Common myeloid progenitor, CD34-positive (primary cell): ENCODE data around the gene TM4SF18.

Experiments used
- CTCF ChIA-PET: fragments of 350-600 bp; sonication (Branson Sonifier 250); formaldehyde crosslinking; loops from one replicate; lab custom pipeline; 2021; ENCODE audit warnings: antibody characterized with exemption; lab: Charles Lee
- POLR2A ChIA-PET: fragments of 350-600 bp; sonication (Branson Sonifier 250); formaldehyde crosslinking; loops from one replicate; lab custom pipeline; 2021; ENCODE audit warnings: antibody characterized with exemption; lab: Charles Lee
- DNase-seq, 3 donors: peaks; one replicate each; pipeline versions ENCODE4 v3.0.0 to v3.0.0-alpha.2; 2013
- H3K27ac ChIP-seq, 2 experiments: 1 replicate in 1 of 2; 2 replicates in 1 of 2; pipeline ENCODE4 v1.7.0; 2013; ENCODE audit warnings: inconsistent platforms in 2 of 2, low read length in 2 of 2, mild to moderate bottlenecking in 2 of 2, low read depth in 1 of 2, moderate library complexity in 1 of 2; ENCODE audit not compliant: severe bottlenecking in 2 of 2, insufficient read depth in 1 of 2, poor library complexity in 1 of 2
- H3K27me3 ChIP-seq, 5 experiments: replicated peaks in 2 of 5; 1 replicate in 3 of 5; 2 replicates in 2 of 5; pipeline versions ENCODE4 v1.6.1 to v1.7.0; 2013; ENCODE audit warnings: low read length in 4 of 5, mild to moderate bottlenecking in 2 of 5, moderate library complexity in 2 of 5, inconsistent platforms in 1 of 5; ENCODE audit not compliant: insufficient read depth in 5 of 5, control insufficient read depth in 4 of 5
- H3K36me3 ChIP-seq, 4 experiments: 1 replicate in 2 of 4; 2 replicates in 2 of 4; pipeline versions ENCODE4 v1.6.1 to v1.7.0; 2013; ENCODE audit warnings: low read length in 3 of 4, control low read depth in 1 of 4, mild to moderate bottlenecking in 1 of 4; ENCODE audit not compliant: control insufficient read depth in 4 of 4, insufficient read depth in 4 of 4
- H3K4me1 ChIP-seq, 4 experiments: 1 replicate in 3 of 4; 2 replicates in 1 of 4; pipeline versions ENCODE4 v1.6.1 to v1.7.1; 2013; ENCODE audit warnings: low read length in 3 of 4, mild to moderate bottlenecking in 3 of 4, control low read depth in 1 of 4, inconsistent platforms in 1 of 4, moderate library complexity in 1 of 4; ENCODE audit not compliant: control insufficient read depth in 4 of 4, insufficient read depth in 4 of 4; ENCODE audit errors: control extremely low read depth in 1 of 4
- H3K4me3 ChIP-seq, 7 experiments: 1 replicate in 4 of 7; 2 replicates in 3 of 7; pipeline versions ENCODE4 v1.5.1 to v1.7.0; 2013; ENCODE audit warnings: mild to moderate bottlenecking in 7 of 7, low read length in 6 of 7, moderate library complexity in 6 of 7, inconsistent platforms in 2 of 7, low read depth in 2 of 7, control low read depth in 1 of 7; ENCODE audit not compliant: insufficient read depth in 4 of 7, control insufficient read depth in 1 of 7; ENCODE audit errors: extremely low read depth in 1 of 7
- H3K9me3 ChIP-seq, 5 experiments: 1 replicate in 4 of 5; 2 replicates in 1 of 5; pipeline versions ENCODE4 v1.6.1 to v1.7.1; 2013; ENCODE audit warnings: low read length in 4 of 5, mild to moderate bottlenecking in 2 of 5, inconsistent platforms in 1 of 5, low read depth in 1 of 5, moderate library complexity in 1 of 5; ENCODE audit not compliant: control insufficient read depth in 4 of 5, insufficient read depth in 2 of 5; ENCODE audit errors: control extremely low read depth in 1 of 5
- WGBS: methylation state at CpG from one replicate; pipeline ENCODE4 v1.1.5; 2013; ENCODE audit not compliant: insufficient coverage; 5-methylcytosine and 5-hydroxymethylcytosine counted together

Gene TM4SF18

DNA sequence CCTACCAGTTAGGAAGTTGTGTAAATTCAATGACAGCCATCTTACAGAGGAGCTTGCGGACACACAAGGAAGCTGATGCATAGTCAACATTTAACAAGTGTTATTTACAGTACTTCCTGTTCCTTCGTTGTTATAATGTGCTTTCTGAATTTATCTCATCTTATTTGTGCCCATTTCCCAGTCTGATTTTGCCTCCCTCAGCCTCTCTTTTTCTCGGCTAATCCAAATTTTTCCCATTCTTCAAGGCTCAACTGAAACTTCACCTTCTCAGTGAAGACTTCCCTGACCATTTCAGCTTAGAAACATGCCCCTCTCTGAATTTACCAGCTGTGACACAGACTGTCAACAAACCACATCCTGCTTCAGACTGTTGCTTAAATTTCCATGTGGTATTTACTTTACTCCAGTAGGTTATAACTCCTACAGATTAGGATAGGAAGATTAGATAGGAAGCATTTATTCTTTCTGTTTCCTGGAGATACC, 56.1 kb downstream of the TM4SF18 start:
- Histone ChIP-seq H3K27ac (peak overlapping the region in 1 of 2 experiments; percentile 77), H3K4me3 (peak overlapping the region in 4 of 7 experiments; percentile 2 to 60 (median 42)), H3K4me1 (peaks cover 7 to 54% (median 28%) of the 10 kb centered on the region in 4 experiments), H3K36me3 (no peaks in the 10 kb centered on the region), H3K9me3 (no peaks in the 10 kb centered on the region), H3K27me3 (no peaks in the 10 kb centered on the region)
- DNase-seq, result peak; percentile 62 to 88 (median 78)
- WGBS, result 0% methylated on average over 2 of the region's 3 CpGs
- ChIA-PET POLR2A (no interaction called here), CTCF (interaction anchor here (5.8 kb wide), 1 partner anchor 157 kb away, joined by 46 read pairs; no protein-coding TSS in a partner anchor)

DNA sequence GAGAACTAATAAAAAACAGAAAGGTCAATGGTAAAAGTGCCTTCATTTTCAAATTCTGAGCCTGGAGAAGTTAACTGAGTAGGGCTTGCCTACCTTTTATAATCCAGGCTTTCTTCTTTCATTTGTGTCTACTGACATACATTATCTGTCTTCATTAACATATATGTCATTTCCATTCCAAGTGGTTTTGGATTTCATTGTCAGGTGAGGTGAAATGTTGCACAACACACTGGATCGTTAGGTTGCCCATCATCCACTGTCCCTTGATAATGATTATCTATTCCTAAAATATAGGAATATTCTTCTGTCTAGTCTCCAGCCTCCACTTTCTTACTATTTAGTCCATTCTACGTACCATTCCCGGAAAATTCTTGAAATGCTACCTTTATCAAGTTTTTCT, 56.8 kb downstream of the TM4SF18 start:
- Histone ChIP-seq H3K4me3 (no peak overlapping the region), H3K36me3 (no peaks in the 10 kb centered on the region), H3K27me3 (no peaks in the 10 kb centered on the region), H3K4me1 (peaks cover 7 to 47% (median 25%) of the 10 kb centered on the region in 4 experiments), H3K27ac (peak overlapping the region in 1 of 2 experiments; percentile 77), H3K9me3 (no peaks in the 10 kb centered on the region)
- WGBS, result no CpG with 5 or more reads among the region's 3 CpGs
- POLR2A ChIA-PET, result no interaction called here
- CTCF ChIA-PET, result interaction anchor here (1.4 to 6.3 kb wide), 5 partner anchors 11 to 189 kb away, joined by 3 to 106 read pairs (median 5); no protein-coding TSS in a partner anchor
- DNase-seq, result no peak

DNA sequence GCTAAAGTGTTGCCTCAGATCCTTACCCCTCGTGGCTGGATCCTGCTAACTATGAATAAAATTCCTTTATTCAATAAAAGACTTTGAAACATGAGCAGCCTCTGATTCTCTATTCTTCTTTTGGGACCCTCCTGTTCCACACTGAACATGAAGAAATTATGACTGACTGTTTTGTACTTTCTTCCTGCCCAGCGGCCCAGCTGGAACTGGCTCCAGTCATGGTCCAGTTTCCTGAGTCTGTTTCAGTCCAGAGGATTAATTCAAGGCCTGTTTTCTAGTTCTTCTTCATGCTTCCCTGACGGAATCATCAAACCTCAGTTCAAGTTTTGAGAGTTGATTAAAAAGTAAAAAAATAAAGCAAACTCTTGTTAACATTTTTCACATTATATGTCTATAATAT, 59.2 kb downstream of the TM4SF18 start:
- Histone ChIP-seq H3K9me3 (no peaks in the 10 kb centered on the region), H3K4me1 (peaks cover 7 to 34% (median 22%) of the 10 kb centered on the region in 4 experiments), H3K27me3 (no peaks in the 10 kb centered on the region), H3K4me3 (no peak overlapping the region), H3K36me3 (no peaks in the 10 kb centered on the region), H3K27ac (no peak overlapping the region)
- DNase-seq, result no peak
- 75% methylated on average over 1 of the region's 3 CpGs for WGBS
- CTCF ChIA-PET, result interaction anchor here (0.6 to 6.3 kb wide), 14 partner anchors 10 to 320 kb away, joined by 3 to 106 read pairs (median 6); partner anchors contain the start of genes HPS3 and TM4SF18
- POLR2A ChIA-PET, result interaction anchor here (0.6 kb wide), 1 partner anchor 154 kb away, joined by 6 read pairs; no protein-coding TSS in a partner anchor

DNA sequence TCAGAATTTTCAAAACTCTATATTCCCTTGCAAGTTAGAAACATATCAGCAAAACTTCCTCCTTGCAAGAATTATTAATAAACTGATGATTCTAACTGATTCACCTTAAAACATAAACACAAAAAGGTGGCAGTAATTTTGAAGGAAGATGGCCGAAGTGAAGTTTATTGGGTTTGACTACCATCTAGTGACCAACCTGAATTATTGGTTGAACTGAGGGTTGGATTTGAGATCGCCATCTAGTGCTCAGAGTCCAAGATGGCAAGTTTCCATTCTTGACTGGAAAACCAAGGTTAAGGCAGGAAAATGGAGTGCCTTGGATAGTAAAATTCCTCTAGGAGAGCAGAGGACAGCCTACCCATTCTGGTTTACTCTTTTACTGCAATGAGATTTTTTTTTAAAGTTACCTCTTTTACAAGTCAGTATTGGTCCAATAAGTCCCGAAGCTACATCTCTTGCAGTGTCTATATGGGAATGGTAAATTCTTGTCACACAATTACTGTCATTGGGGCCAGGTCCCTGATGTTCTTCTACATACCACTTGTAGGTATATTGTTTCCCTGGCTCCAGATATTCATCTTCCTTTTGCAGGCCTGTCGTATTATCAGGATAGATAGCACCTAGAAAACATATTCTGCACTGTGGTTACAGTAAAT, 60.2 kb downstream of the TM4SF18 start:
- DNase-seq, result peak; percentile 81 to 86 (median 82)
- Histone ChIP-seq H3K36me3 (no peaks in the 10 kb centered on the region), H3K9me3 (no peaks in the 10 kb centered on the region), H3K27me3 (no peaks in the 10 kb centered on the region), H3K4me3 (no peak overlapping the region), H3K4me1 (peaks cover 7 to 30% (median 22%) of the 10 kb centered on the region in 4 experiments), H3K27ac (no peak overlapping the region)
- 0% methylated on average over 2 of the region's 4 CpGs for WGBS
- POLR2A ChIA-PET, result no interaction called here
- CTCF ChIA-PET, result interaction anchor here (0.9 to 6.3 kb wide), 16 partner anchors 9 to 318 kb away, joined by 3 to 106 read pairs (median 5); partner anchors contain the start of genes HPS3 and TM4SF18

DNA sequence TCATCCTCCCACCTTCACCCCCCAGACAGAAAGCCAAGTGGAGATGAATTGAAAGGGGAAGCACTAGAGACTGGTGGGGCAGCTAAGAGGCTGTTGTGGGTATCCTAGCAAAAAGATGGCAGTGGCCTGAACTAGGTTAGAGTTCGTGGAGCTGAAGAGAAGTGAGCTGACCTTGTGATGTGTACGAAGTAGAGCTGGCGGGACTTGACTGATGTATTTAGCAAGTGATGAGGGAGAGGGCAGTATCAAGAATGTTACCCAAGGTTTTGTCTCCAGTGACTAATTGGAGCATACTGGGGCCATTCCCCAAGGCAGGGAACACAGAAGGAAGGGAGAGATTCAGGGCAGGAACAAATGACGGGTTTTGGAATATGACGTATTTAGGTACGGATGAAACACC, 61.8 kb downstream of the TM4SF18 start:
- DNase-seq, result no peak
- H3K27ac ChIP-seq, result no peak overlapping the region
- WGBS, result 96% methylated on average over 6 of the region's 6 CpGs
- no peaks in the 10 kb centered on the region for H3K27me3 ChIP-seq
- H3K4me3 ChIP-seq, result no peak overlapping the region
- ChIA-PET CTCF (interaction anchor here (1.0 to 6.3 kb wide), 8 partner anchors 10 to 317 kb away, joined by 3 to 106 read pairs (median 6); partner anchors contain the start of gene HPS3), POLR2A (interaction anchor here (0.6 kb wide), 1 partner anchor 15 kb away, joined by 4 read pairs; no protein-coding TSS in a partner anchor)
- peaks cover 0 to 15% (median 9%) of the 10 kb centered on the region in 4 experiments for H3K4me1 ChIP-seq
- H3K36me3 ChIP-seq, result no peaks in the 10 kb centered on the region
- H3K9me3 ChIP-seq, result no peaks in the 10 kb centered on the region

DNA sequence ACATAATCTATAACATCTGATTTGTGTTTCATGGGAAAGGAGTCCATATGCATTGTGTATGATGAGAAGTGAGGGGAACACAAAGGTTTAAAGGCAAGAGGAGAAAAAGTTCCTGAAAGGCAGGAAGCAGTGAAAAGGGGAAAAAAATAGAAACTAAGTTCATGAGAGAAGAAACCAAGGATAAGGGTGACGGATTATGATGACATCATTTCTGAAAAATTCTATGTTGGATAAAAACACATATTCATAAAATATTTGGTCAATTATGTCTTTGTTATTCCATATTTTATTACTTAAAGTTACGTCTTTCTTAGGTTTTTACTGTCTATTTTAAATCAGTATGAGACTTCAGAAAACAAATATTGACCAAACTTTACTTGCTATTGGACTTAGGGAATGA, 63.3 kb downstream of the TM4SF18 start:
- POLR2A ChIA-PET, result no interaction called here
- H3K9me3 ChIP-seq, result no peaks in the 10 kb centered on the region
- no peak overlapping the region for H3K4me3 ChIP-seq
- CTCF ChIA-PET, result interaction anchor here (6.3 kb wide), 1 partner anchor 150 kb away, joined by 106 read pairs; no protein-coding TSS in a partner anchor
- no peaks in the 10 kb centered on the region for H3K27me3 ChIP-seq
- no peak overlapping the region for H3K27ac ChIP-seq
- no peak for DNase-seq
- H3K4me1 ChIP-seq, result peaks cover 0 to 6% (median 3%) of the 10 kb centered on the region in 4 experiments
- no peaks in the 10 kb centered on the region for H3K36me3 ChIP-seq
- WGBS, result no CpG with 5 or more reads among the region's 2 CpGs

DNA sequence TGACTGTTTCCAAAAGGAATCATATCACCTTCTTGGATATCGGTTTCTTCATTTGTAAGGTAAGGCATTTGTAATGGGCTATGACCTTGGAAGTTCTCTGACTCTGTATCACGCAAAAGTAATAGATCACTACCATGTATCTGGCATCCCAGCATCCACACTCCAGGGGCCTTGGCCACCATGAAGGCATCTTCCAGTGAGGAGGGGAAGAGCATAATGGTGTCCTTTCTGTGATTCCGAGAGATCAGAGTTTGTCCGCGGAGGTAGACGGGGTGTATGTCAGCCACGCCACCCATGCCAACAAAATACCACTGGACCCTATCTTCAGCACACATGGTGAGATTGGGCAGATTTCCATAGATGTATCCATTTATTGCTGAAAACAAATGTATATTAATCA, 63.7 kb downstream of the TM4SF18 start:
- ChIA-PET POLR2A (no interaction called here), CTCF (interaction anchor here (0.7 to 3.4 kb wide), 4 partner anchors 40 to 314 kb away, joined by 3 to 21 read pairs (median 3); no protein-coding TSS in a partner anchor)
- H3K4me3 ChIP-seq, result no peak overlapping the region
- WGBS, result no CpG with 5 or more reads among the region's 7 CpGs
- DNase-seq, result no peak
- no peaks in the 10 kb centered on the region for H3K36me3 ChIP-seq
- H3K27ac ChIP-seq, result no peak overlapping the region
- peaks cover 0 to 2% (median under 1%) of the 10 kb centered on the region in 4 experiments for H3K4me1 ChIP-seq
- H3K27me3 ChIP-seq, result no peaks in the 10 kb centered on the region
- no peaks in the 10 kb centered on the region for H3K9me3 ChIP-seq
